DMS153 (cell line): ENCODE measurements around the gene TNNC2.
A peak's percentile ranks its signal among the peaks of the same experiment; 100 is the strongest.
"Not testable (repeated sequence)": the region's sequence is repeated elsewhere in the genome, so short reads cannot be mapped to it uniquely, and the experiment has no call there.

Experiments used
- DNase-seq: peaks from one replicate; lab custom pipeline; 2025; lab: John Stamatoyannopoulos, UW

Gene TNNC2

GRCh38 chr20:45848421-45848820 is 21.3 kb upstream of the TNNC2 start:
- no peak for DNase-seq

- no peak for DNase-seq
Measured at GRCh38 chr20:45845452-45845851, 18.3 kb upstream of the TNNC2 start.

- DNase-seq = no peak
Measured at GRCh38 chr20:45843506-45843905, 16.4 kb upstream of the TNNC2 start.

GRCh38 chr20:45842169-45842812 is 15.2 kb upstream of the TNNC2 start:
- DNase-seq = no peak

- no peak for DNase-seq
Measured at GRCh38 chr20:45841407-45842129, 14.5 kb upstream of the TNNC2 start.

GRCh38 chr20:45840700-45841198 is 13.6 kb upstream of the TNNC2 start:
- no peak for DNase-seq

- DNase-seq = no peak
Measured at GRCh38 chr20:45836841-45837240, 9.7 kb upstream of the TNNC2 start.

GRCh38 chr20:45835825-45836224 is 8.7 kb upstream of the TNNC2 start:
- DNase-seq = no peak

- DNase-seq = no peak
Measured at GRCh38 chr20:45835329-45835765, 8.2 kb upstream of the TNNC2 start.

- DNase-seq = no peak
Measured at GRCh38 chr20:45834797-45835161, 7.7 kb upstream of the TNNC2 start.

- DNase-seq = no peak
Measured at GRCh38 chr20:45833883-45834796, 7.0 kb upstream of the TNNC2 start.

- peak; percentile 23 for DNase-seq
Measured at GRCh38 chr20:45833030-45833882, 6.1 kb upstream of the TNNC2 start, which contains the start of gene SNX21. Gene SNX21, plus strand, starts transcription at chr20:45833799. Its CDS starts 121 bp downstream, at chr20:45833920.

GRCh38 chr20:45832619-45833018 is 5.5 kb upstream of the TNNC2 start:
- no peak for DNase-seq

GRCh38 chr20:45829673-45830106 is 2.6 kb upstream of the TNNC2 start:
- DNase-seq = not testable (repeated sequence)

- DNase-seq = no peak
Measured at GRCh38 chr20:45828589-45828988, 1.5 kb upstream of the TNNC2 start.

- no peak for DNase-seq
Measured at GRCh38 chr20:45827712-45828111, 600 bp upstream of the TNNC2 start.

- DNase-seq = no peak
Measured at GRCh38 chr20:45826381-45827019, 612 bp downstream of the TNNC2 start.

GRCh38 chr20:45823949-45824835 is 2.9 kb downstream of the TNNC2 start:
- DNase-seq = peak; percentile 11

- DNase-seq = peak; percentile 33
Measured at GRCh38 chr20:45822857-45823256, 4.3 kb downstream of the TNNC2 start.

- DNase-seq = no peak
Measured at GRCh38 chr20:45821947-45822346, 5.2 kb downstream of the TNNC2 start.
